Measurements from ENCODE around the gene ASCC3.

DNA sequence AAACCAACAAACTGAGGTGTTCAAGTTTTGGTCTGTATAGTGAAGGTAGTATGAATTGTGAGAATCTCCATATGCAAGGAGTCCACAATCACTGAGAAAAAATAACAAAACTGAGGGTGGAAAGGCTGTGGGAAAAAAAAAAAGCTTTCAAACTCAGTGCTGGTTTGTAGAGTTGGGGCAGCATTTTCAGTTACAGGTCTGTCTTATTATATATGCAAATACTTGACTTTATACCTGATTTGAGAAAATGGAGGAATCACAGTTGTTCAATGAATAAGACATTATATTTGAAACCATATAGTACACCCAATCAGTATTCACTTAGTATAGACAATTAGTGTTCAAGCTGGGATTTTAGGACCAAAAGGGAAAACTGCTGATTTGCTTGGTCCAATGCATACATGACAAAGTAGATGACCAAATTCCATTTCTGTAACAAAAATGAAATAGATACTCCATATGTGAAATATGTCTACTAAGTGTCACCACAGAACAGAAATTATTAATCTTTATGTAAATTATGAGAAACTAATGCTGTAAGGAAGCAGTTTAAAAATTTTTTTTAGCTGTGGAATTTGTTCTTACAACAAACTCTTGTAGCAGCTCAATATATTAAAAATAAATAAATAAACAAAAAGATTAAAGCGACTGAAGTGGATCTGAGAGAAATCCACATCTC, 187.7 kb downstream of the ASCC3 start:
- TF ChIP-seq, protein P1, sequence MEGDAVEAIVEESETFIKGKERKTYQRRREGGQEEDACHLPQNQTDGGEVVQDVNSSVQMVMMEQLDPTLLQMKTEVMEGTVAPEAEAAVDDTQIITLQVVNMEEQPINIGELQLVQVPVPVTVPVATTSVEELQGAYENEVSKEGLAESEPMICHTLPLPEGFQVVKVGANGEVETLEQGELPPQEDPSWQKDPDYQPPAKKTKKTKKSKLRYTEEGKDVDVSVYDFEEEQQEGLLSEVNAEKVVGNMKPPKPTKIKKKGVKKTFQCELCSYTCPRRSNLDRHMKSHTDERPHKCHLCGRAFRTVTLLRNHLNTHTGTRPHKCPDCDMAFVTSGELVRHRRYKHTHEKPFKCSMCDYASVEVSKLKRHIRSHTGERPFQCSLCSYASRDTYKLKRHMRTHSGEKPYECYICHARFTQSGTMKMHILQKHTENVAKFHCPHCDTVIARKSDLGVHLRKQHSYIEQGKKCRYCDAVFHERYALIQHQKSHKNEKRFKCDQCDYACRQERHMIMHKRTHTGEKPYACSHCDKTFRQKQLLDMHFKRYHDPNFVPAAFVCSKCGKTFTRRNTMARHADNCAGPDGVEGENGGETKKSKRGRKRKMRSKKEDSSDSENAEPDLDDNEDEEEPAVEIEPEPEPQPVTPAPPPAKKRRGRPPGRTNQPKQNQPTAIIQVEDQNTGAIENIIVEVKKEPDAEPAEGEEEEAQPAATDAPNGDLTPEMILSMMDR (IDR thresholded peaks at IDR 0.05), result no peak
- TF ChIP-seq POLR2A (IDR thresholded peaks at IDR 0.05), result no peak

Data from adrenal gland (tissue), 5 donors.